RWPE1 (cell line): Measurements from ENCODE around the gene KCNA2.

Experiments used
- CTCF ChIA-PET: fragments of 350-600 bp; sonication (Branson Sonifier 250); formaldehyde crosslinking; extraction: SDS; loops from one replicate; lab custom pipeline; 2021; lab: Yijun Ruan, JAX
- POLR2A ChIA-PET: fragments of 400-600 bp; formaldehyde crosslinking; extraction: SDS; loops from one replicate; lab custom pipeline; 2020; ENCODE audit warnings: antibody characterized with exemption; ENCODE audit not compliant: low non-redundant PET; lab: Yijun Ruan, JAX
- DNase-seq: peaks from one replicate; pipeline ENCODE4 v3.0.0; 2012; ENCODE audit warnings: low spot score
- H3K27ac ChIP-seq: fragments of 450-650 bp; 2 replicates; pipeline ENCODE4 v1.5.1; 2017
- TF ChIP-seq, protein P1 (sequence below): fragments of 450-650 bp; conservative IDR thresholded peaks from 2 replicates; pipeline ENCODE4 v1.5.1; 2017; ENCODE audit warnings: low read depth, mild to moderate bottlenecking

KCNA2 gene

DNA sequence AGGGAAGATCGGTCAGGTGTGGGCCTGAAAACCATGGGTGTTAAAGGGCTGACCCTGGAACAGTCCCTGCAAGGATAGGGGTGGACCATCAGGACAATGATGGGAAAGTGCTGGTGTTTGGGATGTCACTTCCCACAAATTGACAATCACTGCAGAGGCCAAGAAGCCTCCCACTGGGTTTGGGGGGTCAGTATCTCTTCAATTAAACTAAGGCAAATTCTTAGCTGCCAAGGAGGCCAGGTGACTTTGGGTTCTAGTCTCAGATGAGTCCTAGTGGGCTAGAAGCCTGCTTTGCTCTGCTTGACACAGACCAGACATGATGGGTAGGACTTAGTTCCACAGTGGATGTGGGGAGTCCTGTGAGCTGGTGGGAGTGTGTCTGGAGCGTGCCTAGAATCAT is 29.3 kb upstream of the KCNA2 start:
- TF ChIP-seq, protein P1, sequence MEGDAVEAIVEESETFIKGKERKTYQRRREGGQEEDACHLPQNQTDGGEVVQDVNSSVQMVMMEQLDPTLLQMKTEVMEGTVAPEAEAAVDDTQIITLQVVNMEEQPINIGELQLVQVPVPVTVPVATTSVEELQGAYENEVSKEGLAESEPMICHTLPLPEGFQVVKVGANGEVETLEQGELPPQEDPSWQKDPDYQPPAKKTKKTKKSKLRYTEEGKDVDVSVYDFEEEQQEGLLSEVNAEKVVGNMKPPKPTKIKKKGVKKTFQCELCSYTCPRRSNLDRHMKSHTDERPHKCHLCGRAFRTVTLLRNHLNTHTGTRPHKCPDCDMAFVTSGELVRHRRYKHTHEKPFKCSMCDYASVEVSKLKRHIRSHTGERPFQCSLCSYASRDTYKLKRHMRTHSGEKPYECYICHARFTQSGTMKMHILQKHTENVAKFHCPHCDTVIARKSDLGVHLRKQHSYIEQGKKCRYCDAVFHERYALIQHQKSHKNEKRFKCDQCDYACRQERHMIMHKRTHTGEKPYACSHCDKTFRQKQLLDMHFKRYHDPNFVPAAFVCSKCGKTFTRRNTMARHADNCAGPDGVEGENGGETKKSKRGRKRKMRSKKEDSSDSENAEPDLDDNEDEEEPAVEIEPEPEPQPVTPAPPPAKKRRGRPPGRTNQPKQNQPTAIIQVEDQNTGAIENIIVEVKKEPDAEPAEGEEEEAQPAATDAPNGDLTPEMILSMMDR, result no peak
- DNase-seq, result no peak
- H3K27ac ChIP-seq, result no peak overlapping the region
- ChIA-PET POLR2A (no interaction called here), CTCF (interaction anchor here (0.7 to 1.4 kb wide), 6 partner anchors 10 to 224 kb away, joined by 3 to 6 read pairs (median 4); no protein-coding TSS in a partner anchor)

DNA sequence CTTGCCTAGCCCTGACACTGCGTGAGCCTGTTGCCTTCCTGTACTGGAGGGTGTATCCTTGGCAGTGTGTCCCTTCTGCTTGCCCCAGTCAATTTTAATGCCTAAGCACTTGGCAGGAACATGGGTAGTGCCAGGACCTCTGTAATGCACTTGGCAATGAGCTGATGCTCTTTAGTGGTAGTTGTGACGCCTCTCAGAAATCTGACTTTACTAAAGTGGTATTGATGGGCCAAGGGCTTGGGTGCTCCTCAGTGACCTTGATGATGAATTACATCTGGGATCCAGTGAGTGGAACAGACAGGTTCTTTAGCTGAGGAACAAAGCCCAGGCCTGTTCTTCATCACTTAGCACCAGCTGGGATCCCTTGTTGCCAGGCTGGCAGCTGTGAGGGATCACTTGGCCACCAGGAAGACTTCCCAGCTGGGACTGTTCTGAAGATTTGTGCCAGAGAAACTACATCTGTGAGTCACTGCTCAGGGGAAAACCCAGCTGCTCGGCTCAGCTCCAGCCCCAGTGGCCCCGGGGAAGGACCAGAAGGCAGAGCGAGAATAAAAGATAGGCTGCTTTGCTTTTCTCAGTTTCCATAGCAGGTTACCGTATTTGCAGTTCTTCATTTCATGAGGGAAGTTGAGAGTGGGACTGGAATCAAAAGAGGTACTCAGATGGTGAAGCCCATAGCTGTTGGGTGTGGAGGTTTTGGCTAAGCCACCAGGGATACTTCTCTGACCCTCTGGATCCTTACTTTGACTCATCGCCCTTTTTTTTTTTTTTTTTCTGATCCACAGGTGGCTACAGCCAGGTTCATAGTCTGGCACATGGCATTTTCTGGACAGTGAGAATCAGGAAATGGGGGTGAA is 28.5 kb upstream of the KCNA2 start:
- ChIA-PET CTCF (interaction anchor here (0.7 to 1.4 kb wide), 6 partner anchors 10 to 223 kb away, joined by 3 to 6 read pairs (median 4); no protein-coding TSS in a partner anchor), POLR2A (no interaction called here)
- H3K27ac ChIP-seq, result no peak overlapping the region
- TF ChIP-seq, protein P1, result no peak
- peak; percentile 31 for DNase-seq

DNA sequence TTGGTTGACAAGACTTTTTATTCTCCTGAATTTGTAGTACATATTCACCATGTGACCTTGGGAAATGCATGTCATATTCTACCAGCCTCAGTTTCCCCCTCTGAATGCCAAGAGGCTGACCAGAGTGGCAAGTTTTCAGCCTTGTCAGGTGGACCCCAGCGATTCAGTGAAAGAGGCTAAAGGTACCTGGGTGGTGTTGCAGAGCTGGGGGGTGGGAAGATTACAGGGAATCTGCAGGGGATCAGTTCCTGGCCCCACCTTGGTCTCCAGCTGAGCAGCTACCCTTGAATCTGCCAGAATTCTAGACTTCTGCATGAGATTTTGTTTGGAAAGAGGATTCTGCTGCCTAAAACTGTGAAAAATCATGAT is 27.9 kb upstream of the KCNA2 start:
- TF ChIP-seq, protein P1, result no peak
- CTCF ChIA-PET, result interaction anchor here (1.3 kb wide), 1 partner anchor 132 kb away, joined by 6 read pairs; no protein-coding TSS in a partner anchor
- POLR2A ChIA-PET, result no interaction called here
- no peak overlapping the region for H3K27ac ChIP-seq
- no peak for DNase-seq

DNA sequence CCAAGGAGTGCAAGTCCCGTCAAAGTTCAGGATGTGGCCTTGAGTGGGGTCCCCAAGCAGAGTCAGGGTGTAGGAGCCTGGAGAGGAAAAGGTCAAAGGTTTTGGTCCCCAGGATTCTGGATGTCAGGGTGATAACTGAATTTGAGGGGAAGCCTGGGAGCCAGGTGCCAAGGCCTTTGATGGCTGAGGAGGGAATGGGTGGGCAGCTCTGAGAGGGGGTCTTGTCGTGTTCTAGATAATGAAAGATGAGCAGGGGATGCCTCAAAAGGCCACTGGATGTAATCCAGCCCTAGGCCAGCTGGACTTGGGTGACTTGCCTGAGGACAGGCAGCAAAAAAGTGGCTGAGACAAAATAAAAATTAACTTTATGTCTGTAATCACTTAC is 27.5 kb upstream of the KCNA2 start:
- POLR2A ChIA-PET, result no interaction called here
- DNase-seq, result no peak
- H3K27ac ChIP-seq, result no peak overlapping the region
- TF ChIP-seq, protein P1, result no peak
- CTCF ChIA-PET, result no interaction called here

DNA sequence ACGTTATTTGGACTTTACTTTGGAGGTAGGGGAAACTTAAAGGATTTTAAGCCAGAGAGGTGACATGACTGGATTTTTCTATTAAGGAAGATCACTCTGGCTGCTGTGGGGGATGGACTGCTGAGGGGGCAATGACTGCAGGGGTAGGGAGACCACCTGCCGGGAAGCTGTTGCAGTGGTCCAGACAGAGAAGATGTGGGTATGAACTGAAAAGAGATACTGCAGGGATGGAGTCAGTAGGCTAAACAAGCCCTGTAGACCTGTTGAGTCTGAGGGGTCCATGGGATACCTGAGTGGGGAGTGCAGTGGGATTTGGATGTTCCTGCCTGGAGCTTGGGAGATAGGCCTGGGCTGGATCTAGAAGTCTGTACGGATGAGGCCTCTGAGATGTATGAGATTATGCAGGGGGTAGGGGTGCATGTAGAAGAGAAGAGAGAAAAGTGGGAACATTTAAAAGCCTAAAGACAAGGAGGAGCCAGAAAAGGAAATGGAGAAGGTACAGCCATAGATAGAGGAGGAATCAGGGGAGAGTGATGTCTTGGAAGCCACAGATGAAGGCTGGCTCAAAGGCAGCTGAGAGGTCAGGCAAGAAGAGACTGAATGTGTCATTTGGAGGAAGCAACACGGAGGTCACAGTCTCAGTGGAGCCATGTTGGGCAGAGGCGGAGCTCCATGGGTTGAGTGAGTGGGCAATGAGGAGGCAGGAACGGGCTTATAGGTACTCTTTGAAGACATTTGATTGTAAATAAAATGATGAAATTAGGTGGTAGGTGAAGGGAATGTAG is 25.9 kb upstream of the KCNA2 start:
- CTCF ChIA-PET, result interaction anchor here (1.0 to 1.6 kb wide), 2 partner anchors 117 to 134 kb away, joined by 3 to 5 read pairs; no protein-coding TSS in a partner anchor
- POLR2A ChIA-PET, result no interaction called here
- no peak for DNase-seq
- H3K27ac ChIP-seq, result no peak overlapping the region
- TF ChIP-seq, protein P1, result no peak
